Measurements from ENCODE around the gene MEGF11. TPM values are rescaled to one million over a fixed set of nuclear protein-coding genes. Genes with fewer than 3 reads are reported as not detected.
"Not testable (repeated sequence)": the region's sequence is repeated elsewhere in the genome, so short reads cannot be mapped to it uniquely, and the experiment has no call there.

The MEGF11 gene
- total RNA-seq, 1 experiment from 2014 or later, result not detected

DNA sequence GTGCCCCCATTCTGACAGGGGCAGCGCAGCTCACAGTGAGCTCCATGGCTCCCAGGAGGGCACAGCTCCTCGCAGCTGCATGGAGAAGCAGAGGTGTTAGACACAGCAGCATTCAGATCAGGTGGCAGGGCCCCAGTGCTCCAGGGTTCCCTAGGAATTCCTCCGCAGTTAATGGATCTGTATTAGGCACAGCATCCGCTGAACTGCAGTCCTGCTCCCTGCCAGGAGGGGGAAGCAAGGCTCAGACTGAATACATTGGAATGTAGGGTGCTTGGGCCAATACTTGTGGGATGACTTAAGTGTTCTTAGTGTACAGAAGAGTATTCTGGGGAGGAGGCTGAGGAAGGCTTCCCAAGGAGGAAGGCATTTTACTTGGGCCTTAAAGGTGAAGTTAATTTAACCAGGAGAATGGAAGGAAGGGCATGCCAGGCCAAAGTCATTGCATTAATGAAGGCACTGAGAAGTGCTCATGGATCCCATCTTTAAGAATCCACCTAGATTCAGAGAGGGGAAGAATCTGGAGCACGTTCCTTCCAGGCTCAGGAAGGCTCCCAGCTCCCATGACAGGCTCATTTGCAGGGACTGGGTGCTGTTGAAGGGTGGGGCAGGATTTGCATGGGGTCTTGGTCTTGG is 272.6 kb downstream of the MEGF11 start:
- peaks cover 47% of the 10 kb centered on the region for H3K4me1 ChIP-seq (ENCODE audit: low read length)
- H3K27ac ChIP-seq (ENCODE audit: low read length), result no peak overlapping the region
- no peaks in the 10 kb centered on the region for H3K79me2 ChIP-seq (ENCODE audit: low read length)
- peak; percentile 74 for DNase-seq
- no peak overlapping the region for H3K9ac ChIP-seq (ENCODE audit: low read length)
- peak overlapping the region; percentile 73 for H3K4me2 ChIP-seq (ENCODE audit: low read depth, low read length, poor library complexity, severe bottlenecking)
- H2AFZ ChIP-seq (ENCODE audit: low read length), result no peak overlapping the region
- H3K27me3 ChIP-seq (ENCODE audit: low read length), result no peaks in the 10 kb centered on the region
- no peaks in the 10 kb centered on the region for H4K20me1 ChIP-seq (ENCODE audit: insufficient read depth, low read depth, low read length)
- H3K9me3 ChIP-seq (ENCODE audit: low read length), result no peaks in the 10 kb centered on the region
- no peaks in the 10 kb centered on the region for H3K9me2 ChIP-seq (replicated peaks; ENCODE audit: insufficient read depth, low read length)
- no peaks in the 10 kb centered on the region for H3K36me3 ChIP-seq (ENCODE audit: insufficient read depth, low read length)
- H3K4me3 ChIP-seq (ENCODE audit: low read length), result no peak overlapping the region

DNA sequence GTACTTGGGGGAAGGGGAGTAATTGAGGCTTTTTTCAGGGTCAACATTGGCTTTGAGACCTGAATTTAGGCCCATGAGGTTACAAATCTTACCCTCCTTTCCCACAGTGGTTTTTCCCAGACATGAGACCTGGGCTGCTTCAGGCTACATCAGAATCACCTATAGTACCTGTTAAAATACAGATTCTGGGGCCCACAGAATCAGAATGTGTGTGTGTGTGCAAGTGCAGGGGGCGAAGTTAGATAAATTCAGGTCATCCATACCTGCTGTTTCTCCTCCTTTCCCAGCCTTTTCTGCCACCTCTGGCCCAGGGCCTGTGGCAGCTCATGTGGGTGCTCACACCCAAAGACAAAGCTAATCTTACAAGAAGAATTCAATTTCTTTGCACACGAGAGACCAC is 273.7 kb downstream of the MEGF11 start:
- H3K27ac ChIP-seq (ENCODE audit: low read length), result 0 out of 2 replicates have a peak overlapping the region, but pooled peaks have one; percentile 21
- no peaks in the 10 kb centered on the region for H3K36me3 ChIP-seq (ENCODE audit: insufficient read depth, low read length)
- no peaks in the 10 kb centered on the region for H3K9me3 ChIP-seq (ENCODE audit: low read length)
- no peaks in the 10 kb centered on the region for H3K9me2 ChIP-seq (replicated peaks; ENCODE audit: insufficient read depth, low read length)
- peaks cover 47% of the 10 kb centered on the region for H3K4me1 ChIP-seq (ENCODE audit: low read length)
- H2AFZ ChIP-seq (ENCODE audit: low read length), result no peak overlapping the region
- no peak for DNase-seq
- H3K4me2 ChIP-seq (ENCODE audit: low read depth, low read length, poor library complexity, severe bottlenecking), result peak overlapping the region; percentile 62
- no peaks in the 10 kb centered on the region for H3K27me3 ChIP-seq (ENCODE audit: low read length)
- H3K4me3 ChIP-seq (ENCODE audit: low read length), result no peak overlapping the region; the same call in 1 of the 2 replicates
- no peaks in the 10 kb centered on the region for H4K20me1 ChIP-seq (ENCODE audit: insufficient read depth, low read depth, low read length)
- peak overlapping the region; percentile 8; the same call in 1 of the 2 replicates for H3K9ac ChIP-seq (ENCODE audit: low read length)
- H3K79me2 ChIP-seq (ENCODE audit: low read length), result no peaks in the 10 kb centered on the region

GRCh38 chr15:65979316-65979715 is 274.2 kb downstream of the MEGF11 start:
- peak overlapping the region; percentile 62 for H3K4me2 ChIP-seq (ENCODE audit: low read depth, low read length, poor library complexity, severe bottlenecking)
- no peaks in the 10 kb centered on the region for H3K9me3 ChIP-seq (ENCODE audit: low read length)
- peaks cover 47% of the 10 kb centered on the region for H3K4me1 ChIP-seq (ENCODE audit: low read length)
- H4K20me1 ChIP-seq (ENCODE audit: insufficient read depth, low read depth, low read length), result no peaks in the 10 kb centered on the region
- H3K9ac ChIP-seq (ENCODE audit: low read length), result peak overlapping the region; percentile 8; the same call in 1 of the 2 replicates
- peak overlapping the region; percentile 21; the same call in 1 of the 2 replicates for H3K27ac ChIP-seq (ENCODE audit: low read length)
- no peaks in the 10 kb centered on the region for H3K27me3 ChIP-seq (ENCODE audit: low read length)
- H3K79me2 ChIP-seq (ENCODE audit: low read length), result no peaks in the 10 kb centered on the region
- peak overlapping the region; percentile 42; the same call in 1 of the 2 replicates for H3K4me3 ChIP-seq (ENCODE audit: low read length)
- peak; percentile 87 for DNase-seq
- no peak overlapping the region for H2AFZ ChIP-seq (ENCODE audit: low read length)
- H3K36me3 ChIP-seq (ENCODE audit: insufficient read depth, low read length), result no peaks in the 10 kb centered on the region
- no peaks in the 10 kb centered on the region for H3K9me2 ChIP-seq (replicated peaks; ENCODE audit: insufficient read depth, low read length)

DNA sequence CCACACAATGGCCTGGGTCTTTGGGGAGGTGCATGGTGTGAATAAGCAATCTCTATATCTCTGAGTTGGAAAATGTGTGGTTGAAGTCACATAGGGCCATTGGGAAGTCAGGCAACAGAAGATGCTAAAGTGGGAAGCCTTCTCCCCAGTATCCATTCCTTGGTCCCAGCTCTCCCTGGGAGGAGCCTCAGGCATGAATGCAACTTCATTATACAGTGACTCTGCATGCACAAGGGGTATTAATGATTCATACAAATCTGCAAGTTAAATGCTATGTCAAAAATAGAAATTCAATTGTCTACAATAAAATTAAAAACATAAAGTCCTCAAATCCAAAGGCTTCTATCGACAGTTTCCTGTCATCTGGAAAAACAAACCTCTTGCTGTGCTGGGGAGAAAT is 275.4 kb downstream of the MEGF11 start:
- Histone ChIP-seq H3K4me3 (ENCODE audit: low read length) (peak overlapping the region; percentile 42; the same call in 1 of the 2 replicates), H3K9ac (ENCODE audit: low read length) (peak overlapping the region; percentile 49), H3K9me2 (replicated peaks; ENCODE audit: insufficient read depth, low read length) (no peaks in the 10 kb centered on the region), H3K27me3 (ENCODE audit: low read length) (no peaks in the 10 kb centered on the region), H3K27ac (ENCODE audit: low read length) (no peak overlapping the region), H3K36me3 (ENCODE audit: insufficient read depth, low read length) (no peaks in the 10 kb centered on the region), H3K79me2 (ENCODE audit: low read length) (no peaks in the 10 kb centered on the region), H3K4me2 (ENCODE audit: low read depth, low read length, poor library complexity, severe bottlenecking) (peak overlapping the region; percentile 62), H2AFZ (ENCODE audit: low read length) (no peak overlapping the region), H3K4me1 (ENCODE audit: low read length) (peaks cover 47% of the 10 kb centered on the region), H3K9me3 (ENCODE audit: low read length) (no peaks in the 10 kb centered on the region), H4K20me1 (ENCODE audit: insufficient read depth, low read depth, low read length) (no peaks in the 10 kb centered on the region)
- no peak for DNase-seq

- not testable (repeated sequence) for H3K9me2 ChIP-seq (replicated peaks; ENCODE audit: insufficient read depth, low read length); H3K9me3 ChIP-seq (ENCODE audit: low read length); DNase-seq; H3K27me3 ChIP-seq (ENCODE audit: low read length); H3K4me2 ChIP-seq (ENCODE audit: low read depth, low read length, poor library complexity, severe bottlenecking); H3K79me2 ChIP-seq (ENCODE audit: low read length); H3K27ac ChIP-seq (ENCODE audit: low read length); H2AFZ ChIP-seq (ENCODE audit: low read length); H4K20me1 ChIP-seq (ENCODE audit: insufficient read depth, low read depth, low read length); H3K4me3 ChIP-seq (ENCODE audit: low read length); H3K36me3 ChIP-seq (ENCODE audit: insufficient read depth, low read length); H3K9ac ChIP-seq (ENCODE audit: low read length)
- H3K4me1 ChIP-seq (ENCODE audit: low read length), result peaks cover 33% of the 10 kb centered on the region
Observed at GRCh38 chr15:65976196-65976595, 277.4 kb downstream of the MEGF11 start.

- no peak overlapping the region for H3K9ac ChIP-seq (ENCODE audit: low read length)
- no peaks in the 10 kb centered on the region for H3K9me3 ChIP-seq (ENCODE audit: low read length)
- H3K27me3 ChIP-seq (ENCODE audit: low read length), result no peaks in the 10 kb centered on the region
- no peak overlapping the region for H3K4me2 ChIP-seq (ENCODE audit: low read depth, low read length, poor library complexity, severe bottlenecking)
- no peaks in the 10 kb centered on the region for H3K9me2 ChIP-seq (replicated peaks; ENCODE audit: insufficient read depth, low read length)
- no peak overlapping the region for H2AFZ ChIP-seq (ENCODE audit: low read length)
- no peak for DNase-seq
- no peaks in the 10 kb centered on the region for H3K4me1 ChIP-seq (ENCODE audit: low read length)
- no peaks in the 10 kb centered on the region for H3K36me3 ChIP-seq (ENCODE audit: insufficient read depth, low read length)
- no peaks in the 10 kb centered on the region for H4K20me1 ChIP-seq (ENCODE audit: insufficient read depth, low read depth, low read length)
- H3K4me3 ChIP-seq (ENCODE audit: low read length), result no peak overlapping the region
- H3K27ac ChIP-seq (ENCODE audit: low read length), result no peak overlapping the region
- no peaks in the 10 kb centered on the region for H3K79me2 ChIP-seq (ENCODE audit: low read length)
Observed at GRCh38 chr15:65971741-65971995, 281.9 kb downstream of the MEGF11 start.

- no peaks in the 10 kb centered on the region for H3K9me2 ChIP-seq (replicated peaks; ENCODE audit: insufficient read depth, low read length)
- H2AFZ ChIP-seq (ENCODE audit: low read length), result no peak overlapping the region
- H3K4me1 ChIP-seq (ENCODE audit: low read length), result no peaks in the 10 kb centered on the region
- DNase-seq, result no peak
- no peak overlapping the region for H3K27ac ChIP-seq (ENCODE audit: low read length)
- no peaks in the 10 kb centered on the region for H3K27me3 ChIP-seq (ENCODE audit: low read length)
- no peaks in the 10 kb centered on the region for H3K79me2 ChIP-seq (ENCODE audit: low read length)
- no peaks in the 10 kb centered on the region for H4K20me1 ChIP-seq (ENCODE audit: insufficient read depth, low read depth, low read length)
- no peak overlapping the region for H3K4me2 ChIP-seq (ENCODE audit: low read depth, low read length, poor library complexity, severe bottlenecking)
- no peaks in the 10 kb centered on the region for H3K36me3 ChIP-seq (ENCODE audit: insufficient read depth, low read length)
- no peak overlapping the region for H3K4me3 ChIP-seq (ENCODE audit: low read length)
- no peak overlapping the region for H3K9ac ChIP-seq (ENCODE audit: low read length)
- H3K9me3 ChIP-seq (ENCODE audit: low read length), result no peaks in the 10 kb centered on the region
Observed at GRCh38 chr15:65970937-65971740, 282.4 kb downstream of the MEGF11 start.

DNA sequence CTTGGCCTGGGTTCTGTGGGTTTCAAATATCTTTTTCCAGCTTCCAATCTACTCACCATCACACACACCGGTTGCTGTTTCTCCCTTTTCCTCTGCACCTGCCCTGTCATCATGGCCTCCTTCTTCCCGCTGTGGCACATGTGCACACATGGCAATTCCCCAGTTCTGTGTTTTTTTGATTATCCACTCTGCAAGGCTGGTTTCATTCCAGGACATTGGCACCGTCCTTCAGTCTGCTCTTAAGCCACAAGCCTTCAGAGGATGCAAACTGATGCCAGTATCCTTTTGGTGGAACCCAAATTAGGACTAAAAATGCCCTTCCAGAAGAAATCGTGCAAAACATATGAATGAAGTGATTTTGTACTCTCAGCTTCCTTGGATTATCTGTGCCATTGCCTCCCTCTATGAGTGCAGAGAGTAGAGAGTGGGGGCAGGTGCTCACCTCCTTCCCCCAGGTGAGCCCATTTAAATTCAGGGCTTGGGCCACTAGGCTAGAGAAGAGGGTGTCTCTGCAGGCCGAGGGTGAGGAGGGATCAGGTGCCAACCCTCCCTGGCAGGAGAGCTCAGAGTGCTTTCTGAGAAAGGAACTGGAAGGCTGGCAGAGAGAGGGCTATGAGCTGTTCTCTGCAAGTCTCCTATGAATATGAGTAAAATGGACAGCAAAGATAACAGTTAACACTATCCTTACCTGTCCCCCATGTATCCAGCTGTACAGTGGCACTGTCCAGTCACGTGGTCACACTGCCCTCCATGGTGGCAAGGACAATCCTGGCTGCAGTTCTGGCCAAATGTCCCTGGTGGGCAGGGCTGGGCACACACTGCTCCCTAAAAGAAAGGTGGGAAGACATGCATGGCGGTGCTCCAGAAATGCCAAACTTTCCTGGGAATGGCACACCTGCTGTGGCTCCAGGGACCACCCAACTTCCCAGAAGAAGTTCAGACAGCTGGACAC is 283.4 kb downstream of the MEGF11 start:
- no peak overlapping the region for H3K4me2 ChIP-seq (ENCODE audit: low read depth, low read length, poor library complexity, severe bottlenecking)
- H3K9me2 ChIP-seq (replicated peaks; ENCODE audit: insufficient read depth, low read length), result no peaks in the 10 kb centered on the region
- no peaks in the 10 kb centered on the region for H3K9me3 ChIP-seq (ENCODE audit: low read length)
- no peaks in the 10 kb centered on the region for H3K27me3 ChIP-seq (ENCODE audit: low read length)
- H4K20me1 ChIP-seq (ENCODE audit: insufficient read depth, low read depth, low read length), result no peaks in the 10 kb centered on the region
- no peak overlapping the region for H3K27ac ChIP-seq (ENCODE audit: low read length)
- no peaks in the 10 kb centered on the region for H3K36me3 ChIP-seq (ENCODE audit: insufficient read depth, low read length)
- DNase-seq, result no peak
- H3K4me1 ChIP-seq (ENCODE audit: low read length), result no peaks in the 10 kb centered on the region
- H3K79me2 ChIP-seq (ENCODE audit: low read length), result no peaks in the 10 kb centered on the region
- H3K9ac ChIP-seq (ENCODE audit: low read length), result no peak overlapping the region
- no peak overlapping the region for H3K4me3 ChIP-seq (ENCODE audit: low read length)
- H2AFZ ChIP-seq (ENCODE audit: low read length), result no peak overlapping the region

All from Karpas-422 (cell line).